Esophagus muscularis mucosa (tissue), 2 donors: ENCODE measurements around the gene E2F4.

Experiments
- POLR2A ChIP-seq: fragments of 450-650 bp; IDR thresholded peaks from one replicate; pipeline ENCODE4 v1.6.1; 2017; ENCODE audit warnings: antibody characterized with exemption, moderate library complexity, mild to moderate bottlenecking, low read depth
- POLR2AphosphoS5 ChIP-seq, 2 donors: sonication (generic); formaldehyde crosslinking; IDR thresholded peaks; one replicate each; pipeline ENCODE4 v1.6.1; 2017; ENCODE audit warnings: antibody characterized with exemption in 2 of 2

DNA sequence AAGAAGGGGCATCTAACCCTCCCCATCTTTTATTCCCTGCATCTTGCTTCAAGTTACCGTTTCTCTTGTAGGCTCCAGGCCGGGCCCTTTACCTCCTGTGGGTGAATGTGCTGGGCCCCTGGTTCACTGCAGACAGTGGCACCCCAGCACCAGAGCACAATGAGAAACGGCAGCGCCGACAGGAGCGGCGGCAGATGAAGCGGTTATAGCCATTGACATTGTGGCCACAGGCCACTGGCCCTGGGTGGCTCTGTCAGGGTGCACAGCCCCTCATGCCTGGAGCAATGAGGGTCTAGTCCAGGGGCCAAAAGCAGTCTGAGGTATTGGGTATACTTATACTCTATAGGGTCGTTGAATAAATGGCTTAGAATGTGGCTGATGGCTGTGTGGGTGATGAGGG is 37.0 kb downstream of the E2F4 start:
- TF ChIP-seq POLR2AphosphoS5 (IDR thresholded peaks at IDR 0.05) (no peak), POLR2A (no peak)
